Breast epithelium (tissue), 4 donors: ENCODE data around the gene PLCL2. TPM values are rescaled to one million over a fixed set of nuclear protein-coding genes. Genes with fewer than 3 reads are reported as not detected.

Source experiments
- DNase-seq, 2 donors: peaks; one replicate each; pipeline ENCODE4 v3.0.0-alpha.2; 2019; ENCODE audit warnings: low spot score in 2 of 2
- H3K27ac ChIP-seq, 2 donors: fragments of 200-600 bp; sonication (generic) in 1 of 2; one replicate each; pipeline ENCODE4 v1.5.1; 2016 to 2019; ENCODE audit warnings: mild to moderate bottlenecking in 1 of 2
- H3K27me3 ChIP-seq, 2 donors: fragments of 200-600 bp; sonication (generic) in 1 of 2; one replicate each; pipeline versions ENCODE4 v1.5.1 to v1.6.0; 2017 to 2019; ENCODE audit warnings: control low read depth in 1 of 2, mild to moderate bottlenecking in 1 of 2
- H3K36me3 ChIP-seq: fragments of 200-600 bp; one replicate; pipeline ENCODE4 v1.5.1; 2019
- H3K4me1 ChIP-seq, 2 donors: fragments of 200-600 bp; sonication (generic); one replicate each; pipeline ENCODE4 v1.5.1; 2016 to 2019; ENCODE audit warnings: control low read depth in 1 of 2
- H3K4me3 ChIP-seq, 3 donors: fragments of 200-600 bp; sonication (generic); 1 replicate in 2 of 3; 2 replicates in 1 of 3; pipeline ENCODE4 v1.5.1; 2016 to 2019; ENCODE audit warnings: mild to moderate bottlenecking in 3 of 3, moderate library complexity in 2 of 3
- H3K9me3 ChIP-seq, 2 donors: fragments of 200-600 bp; sonication (generic) in 1 of 2; one replicate each; pipeline ENCODE4 v1.5.1; 2016 to 2019; ENCODE audit warnings: control low read depth in 1 of 2
- CTCF ChIP-seq, 3 donors: fragments of 450-650 bp; IDR thresholded peaks; one replicate each; pipeline ENCODE4 v1.5.1; 2016 to 2017; ENCODE audit warnings: antibody characterized with exemption in 3 of 3, mild to moderate bottlenecking in 3 of 3, moderate library complexity in 3 of 3
- POLR2A ChIP-seq: fragments of 450-650 bp; IDR thresholded peaks from one replicate; pipeline ENCODE4 v1.6.1; 2016; ENCODE audit warnings: antibody characterized with exemption, mild to moderate bottlenecking, moderate library complexity
- POLR2AphosphoS5 ChIP-seq, 3 donors: sonication (generic); formaldehyde crosslinking; IDR thresholded peaks; one replicate each; pipeline ENCODE4 v1.6.1; 2017; ENCODE audit warnings: antibody characterized with exemption in 3 of 3
- intact Hi-C: fragments of 100-400 bp; cut with DNase I; formaldehyde crosslinking; loops from one replicate; pipeline ENCODE4 v1.15.1; 2023; ENCODE audit warnings: low total_unique reads
- total RNA-seq, 3 donors: library from RNA; depleted of rRNA; stranded (reverse); fragments of >200 nt; gene quantifications; one replicate each; pipeline ENCODE4 v1.1.0, GENCODE V29; 2016

Gene PLCL2
- total RNA-seq, 3 donors from 2014 or later = 7.8 to 21.9 (median 17.0) TPM

- Histone ChIP-seq H3K27me3 (no peaks in the 10 kb centered on the region), H3K4me1 (no peaks in the 10 kb centered on the region)
- intact Hi-C loops = no loop called here
Observed at GRCh38 chr3:17069754-17070153, 185.0 kb downstream of the PLCL2 start.

GRCh38 chr3:17070161-17070959 lies 185.6 kb downstream of the PLCL2 start:
- Histone ChIP-seq H3K4me3 (no peak overlapping the region), H3K4me1 (no peaks in the 10 kb centered on the region), H3K36me3 (peaks cover 4% of the 10 kb centered on the region), H3K9me3 (no peaks in the 10 kb centered on the region), H3K27me3 (no peaks in the 10 kb centered on the region), H3K27ac (no peak overlapping the region)
- no peak for TF ChIP-seq POLR2AphosphoS5 (IDR thresholded peaks at IDR 0.05)
- TF ChIP-seq CTCF (IDR thresholded peaks at IDR 0.05) = no peak
- no peak for TF ChIP-seq POLR2A
- no peak for DNase-seq
- intact Hi-C loops = no loop called here

More at GRCh38 chr3:17069754-17070153, 185.0 kb downstream of the PLCL2 start:
- H3K27ac ChIP-seq = no peak overlapping the region
- TF ChIP-seq CTCF (IDR thresholded peaks at IDR 0.05) (no peak), POLR2AphosphoS5 (IDR thresholded peaks at IDR 0.05) (no peak), POLR2A (no peak)
- no peak overlapping the region for H3K4me3 ChIP-seq
- DNase-seq = no peak
- H3K36me3 ChIP-seq = peaks cover 4% of the 10 kb centered on the region
- H3K9me3 ChIP-seq = no peaks in the 10 kb centered on the region

GRCh38 chr3:17074559-17074958 lies 189.8 kb downstream of the PLCL2 start:
- intact Hi-C loops = no loop called here
- TF ChIP-seq CTCF (IDR thresholded peaks at IDR 0.05) = no peak
- no peak for TF ChIP-seq POLR2AphosphoS5 (IDR thresholded peaks at IDR 0.05)
- no peak for TF ChIP-seq POLR2A
- Histone ChIP-seq H3K9me3 (peaks cover 0 to 5% of the 10 kb centered on the region in 2 donors), H3K36me3 (no peaks in the 10 kb centered on the region), H3K27ac (no peak overlapping the region), H3K4me3 (no peak overlapping the region), H3K4me1 (no peaks in the 10 kb centered on the region), H3K27me3 (no peaks in the 10 kb centered on the region)
- DNase-seq = no peak

- H3K4me3 ChIP-seq = no peak overlapping the region
- H3K27ac ChIP-seq = no peak overlapping the region
- intact Hi-C loops = no loop called here
- peaks cover 0 to 5% of the 10 kb centered on the region in 2 donors for H3K9me3 ChIP-seq
- no peak for DNase-seq
- TF ChIP-seq POLR2A = no peak
- no peak for TF ChIP-seq POLR2AphosphoS5 (IDR thresholded peaks at IDR 0.05)
- no peak for TF ChIP-seq CTCF (IDR thresholded peaks at IDR 0.05)
- no peaks in the 10 kb centered on the region for H3K36me3 ChIP-seq
- H3K27me3 ChIP-seq = no peaks in the 10 kb centered on the region
- no peaks in the 10 kb centered on the region for H3K4me1 ChIP-seq
Observed at GRCh38 chr3:17075358-17075757, 190.6 kb downstream of the PLCL2 start.

- Histone ChIP-seq H3K4me1 (no peaks in the 10 kb centered on the region), H3K36me3 (no peaks in the 10 kb centered on the region), H3K9me3 (peaks cover 0 to 5% of the 10 kb centered on the region in 2 donors), H3K27me3 (no peaks in the 10 kb centered on the region), H3K4me3 (no peak overlapping the region), H3K27ac (no peak overlapping the region)
- TF ChIP-seq CTCF (IDR thresholded peaks at IDR 0.05) (no peak), POLR2A (no peak)
- intact Hi-C loops = no loop called here
- no peak for DNase-seq
Observed at GRCh38 chr3:17075907-17076306, 191.2 kb downstream of the PLCL2 start.
